OCI-LY7 (cell line): ENCODE measurements around the gene AATK. TPM values are rescaled to one million over a fixed set of nuclear protein-coding genes. Genes with fewer than 3 reads are reported as not detected.

Source experiments
- BruUV-seq: library from RNA; stranded (reverse); fragments of 400-500 nt; replicated peaks from 2 replicates; lab custom pipeline; 2021; lab: Mats Ljungman, UMichigan
- CTCF ChIA-PET: fragments of 300-600 bp; sonication (Branson Sonifier 250); formaldehyde crosslinking; loops from one replicate; lab custom pipeline; 2022; ENCODE audit warnings: antibody characterized with exemption; ENCODE audit not compliant: unreplicated experiment; lab: Charles Lee
- POLR2A ChIA-PET: fragments of 300-600 bp; sonication (Branson Sonifier 250); formaldehyde crosslinking; loops from one replicate; lab custom pipeline; 2022; ENCODE audit warnings: antibody characterized with exemption; lab: Charles Lee
- DNase-seq: peaks from one replicate; pipeline ENCODE4 v3.0.0-alpha.2; 2015; ENCODE audit warnings: low spot score
- H2AFZ ChIP-seq: fragments of 200-600 bp; sonication (generic), shearing (Covaris generic); 2 replicates; pipeline ENCODE4 v1.6.1; 2014; ENCODE audit warnings: mild to moderate bottlenecking, antibody characterized with exemption, low read length, moderate library complexity
- H3K27ac ChIP-seq: fragments of 200-600 bp; sonication (generic); 2 replicates; pipeline ENCODE4 v1.5.1; 2014; ENCODE audit warnings: mixed run types, low read depth, mild to moderate bottlenecking, moderate library complexity, low read length, inconsistent platforms; ENCODE audit not compliant: poor library complexity, severe bottlenecking
- H3K36me3 ChIP-seq: fragments of 200-600 bp; sonication (generic); 2 replicates; pipeline ENCODE4 v1.6.1; 2014; ENCODE audit warnings: mild to moderate bottlenecking, antibody characterized with exemption, low read length, moderate library complexity, mixed read lengths; ENCODE audit not compliant: insufficient read depth
- H3K4me1 ChIP-seq: fragments of 200-600 bp; sonication (generic); 2 replicates; pipeline ENCODE4 v1.5.1; 2014; ENCODE audit warnings: mild to moderate bottlenecking, low read length; ENCODE audit not compliant: insufficient read depth, poor library complexity, severe bottlenecking
- H3K4me2 ChIP-seq: fragments of 200-600 bp; sonication (generic); 2 replicates; pipeline ENCODE4 v1.6.1; 2014; ENCODE audit warnings: mild to moderate bottlenecking, low read length
- H3K4me3 ChIP-seq: fragments of 200-600 bp; sonication (generic); 2 replicates; pipeline ENCODE4 v1.5.1; 2014; ENCODE audit warnings: mild to moderate bottlenecking, low read depth, low read length; ENCODE audit not compliant: poor library complexity, severe bottlenecking
- H3K79me2 ChIP-seq: fragments of 200-600 bp; sonication (generic); 2 replicates; pipeline ENCODE4 v1.6.1; 2016; ENCODE audit warnings: low read depth, mild to moderate bottlenecking, low read length, moderate library complexity, mixed read lengths; ENCODE audit not compliant: insufficient read depth
- H3K9me2 ChIP-seq: fragments of 200-600 bp; sonication (generic); 2 replicates; pipeline ENCODE4 v1.6.1; 2016; ENCODE audit warnings: mild to moderate bottlenecking, low read length, mixed read lengths; ENCODE audit not compliant: insufficient read depth
- H3K9me3 ChIP-seq: fragments of 200-600 bp; sonication (generic); 2 replicates; pipeline ENCODE4 v1.6.1; 2014; ENCODE audit warnings: mild to moderate bottlenecking, mixed run types, low read length, mixed read lengths
- H4K20me1 ChIP-seq: fragments of 200-600 bp; sonication (generic); 2 replicates; pipeline ENCODE4 v1.6.1; 2014; ENCODE audit warnings: mild to moderate bottlenecking, antibody characterized with exemption, low read length, moderate library complexity, mixed read lengths; ENCODE audit not compliant: insufficient read depth
- EZH2phosphoT487 ChIP-seq: fragments of 200-600 bp; sonication (generic); IDR thresholded peaks from 2 replicates; pipeline ENCODE4 v1.6.1; 2018; ENCODE audit warnings: low read depth, borderline replicate concordance, mild to moderate bottlenecking, mixed run types, antibody characterized with exemption, low read length, moderate library complexity, mixed read lengths
- intact Hi-C: fragments of 100-400 bp; cut with micrococcal nuclease; formaldehyde crosslinking; loops from one replicate; pipeline ENCODE4 v1.10.0; 2022; ENCODE audit not compliant: unreplicated experiment
- total RNA-seq, 2 experiments: library from RNA; depleted of rRNA in 1 of 2; stranded (reverse); fragments of >200 nt in 1 of 2; shearing (Covaris generic) in 1 of 2; gene quantifications; 2 replicates each; pipeline ENCODE4 v1.2.3, GENCODE V29; 2014 to 2022
- TF ChIP-seq, protein P1 (sequence below): fragments of 200-600 bp; sonication (generic); conservative IDR thresholded peaks from 2 replicates; pipeline ENCODE4 v1.5.1; 2014; ENCODE audit warnings: mild to moderate bottlenecking, antibody characterized with exemption, low read length, moderate library complexity, mixed read lengths

AATK gene
- total RNA-seq, 2 experiments from 2014 or later, result 0.03 TPM; not detected in 1

GRCh38 chr17:81069135-81069645 lies 96.8 kb downstream of the AATK start:
- no peaks in the 10 kb centered on the region for H3K9me3 ChIP-seq
- H2AFZ ChIP-seq, result no peak overlapping the region
- no peaks in the 10 kb centered on the region for H3K36me3 ChIP-seq
- intact Hi-C loops, result no loop called here
- no peaks in the 10 kb centered on the region for H3K9me2 ChIP-seq
- no peak overlapping the region for H3K4me3 ChIP-seq
- no peak overlapping the region for H3K27ac ChIP-seq
- no peak for TF ChIP-seq EZH2phosphoT487
- TF ChIP-seq, protein P1, sequence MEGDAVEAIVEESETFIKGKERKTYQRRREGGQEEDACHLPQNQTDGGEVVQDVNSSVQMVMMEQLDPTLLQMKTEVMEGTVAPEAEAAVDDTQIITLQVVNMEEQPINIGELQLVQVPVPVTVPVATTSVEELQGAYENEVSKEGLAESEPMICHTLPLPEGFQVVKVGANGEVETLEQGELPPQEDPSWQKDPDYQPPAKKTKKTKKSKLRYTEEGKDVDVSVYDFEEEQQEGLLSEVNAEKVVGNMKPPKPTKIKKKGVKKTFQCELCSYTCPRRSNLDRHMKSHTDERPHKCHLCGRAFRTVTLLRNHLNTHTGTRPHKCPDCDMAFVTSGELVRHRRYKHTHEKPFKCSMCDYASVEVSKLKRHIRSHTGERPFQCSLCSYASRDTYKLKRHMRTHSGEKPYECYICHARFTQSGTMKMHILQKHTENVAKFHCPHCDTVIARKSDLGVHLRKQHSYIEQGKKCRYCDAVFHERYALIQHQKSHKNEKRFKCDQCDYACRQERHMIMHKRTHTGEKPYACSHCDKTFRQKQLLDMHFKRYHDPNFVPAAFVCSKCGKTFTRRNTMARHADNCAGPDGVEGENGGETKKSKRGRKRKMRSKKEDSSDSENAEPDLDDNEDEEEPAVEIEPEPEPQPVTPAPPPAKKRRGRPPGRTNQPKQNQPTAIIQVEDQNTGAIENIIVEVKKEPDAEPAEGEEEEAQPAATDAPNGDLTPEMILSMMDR, result no peak
- H4K20me1 ChIP-seq, result no peaks in the 10 kb centered on the region
- H3K4me1 ChIP-seq, result no peaks in the 10 kb centered on the region
- no peaks in the 10 kb centered on the region for H3K79me2 ChIP-seq
- no peak for DNase-seq
- ChIA-PET CTCF (no interaction called here), POLR2A (no interaction called here)
- H3K4me2 ChIP-seq, result no peak overlapping the region
- BruUV-seq, result no TSS peak

GRCh38 chr17:81068411-81069134 lies 97.4 kb downstream of the AATK start:
- H3K9me3 ChIP-seq, result no peaks in the 10 kb centered on the region
- no peak overlapping the region for H2AFZ ChIP-seq
- no peaks in the 10 kb centered on the region for H3K4me1 ChIP-seq
- no peaks in the 10 kb centered on the region for H3K36me3 ChIP-seq
- CTCF ChIA-PET, result no interaction called here
- no peaks in the 10 kb centered on the region for H3K9me2 ChIP-seq
- DNase-seq, result no peak
- intact Hi-C loops, result no loop called here
- POLR2A ChIA-PET, result no interaction called here
- H3K4me2 ChIP-seq, result no peak overlapping the region
- BruUV-seq, result no TSS peak
- no peak overlapping the region for H3K27ac ChIP-seq
- H4K20me1 ChIP-seq, result no peaks in the 10 kb centered on the region
- H3K4me3 ChIP-seq, result no peak overlapping the region
- TF ChIP-seq, protein P1, result no peak
- no peak for TF ChIP-seq EZH2phosphoT487
- no peaks in the 10 kb centered on the region for H3K79me2 ChIP-seq

GRCh38 chr17:81067391-81067811 lies 98.6 kb downstream of the AATK start:
- H3K4me3 ChIP-seq, result no peak overlapping the region
- no peaks in the 10 kb centered on the region for H3K9me2 ChIP-seq
- DNase-seq, result no peak
- POLR2A ChIA-PET, result no interaction called here
- H3K27ac ChIP-seq, result no peak overlapping the region
- H2AFZ ChIP-seq, result no peak overlapping the region
- TF ChIP-seq, protein P1, result no peak
- TF ChIP-seq EZH2phosphoT487, result no peak
- intact Hi-C loops, result no loop called here
- H3K79me2 ChIP-seq, result no peaks in the 10 kb centered on the region
- CTCF ChIA-PET, result no interaction called here
- no peaks in the 10 kb centered on the region for H3K36me3 ChIP-seq
- no peaks in the 10 kb centered on the region for H3K4me1 ChIP-seq
- no peaks in the 10 kb centered on the region for H3K9me3 ChIP-seq
- BruUV-seq, result no TSS peak
- H4K20me1 ChIP-seq, result no peaks in the 10 kb centered on the region
- no peak overlapping the region for H3K4me2 ChIP-seq
